GM23338 (cell line): ENCODE measurements around the gene PLCG2. TPM values are rescaled to one million over a fixed set of nuclear protein-coding genes. Genes with fewer than 3 reads are reported as not detected.

Experiments used
- ATAC-seq: fragments of 200-7000 bp; cut with Tn5 transposase; 3 replicates; pipeline ENCODE4 v1.9.1; 2020
- DNase-seq: peaks from one replicate; pipeline ENCODE4 v3.0.0-alpha.2; 2015; ENCODE audit warnings: low spot score
- H2AFZ ChIP-seq: fragments of 200-600 bp; sonication (generic); 2 replicates; pipeline ENCODE4 v1.8.0; 2016; ENCODE audit warnings: antibody characterized with exemption, mild to moderate bottlenecking, moderate library complexity
- H3F3A ChIP-seq: fragments of 200-600 bp; sonication (generic); replicated peaks from 2 replicates; pipeline ENCODE4 v1.8.0; 2017; ENCODE audit warnings: antibody characterized with exemption, mixed run types, low read depth
- H3K27ac ChIP-seq: fragments of 200-600 bp; sonication (generic); 2 replicates; pipeline ENCODE4 v1.6.1; 2016; ENCODE audit warnings: low read depth
- H3K27me3 ChIP-seq: fragments of 200-600 bp; sonication (generic); 2 replicates; pipeline ENCODE4 v1.8.0; 2016; ENCODE audit warnings: mild to moderate bottlenecking, mixed run types, moderate library complexity; ENCODE audit not compliant: insufficient read depth
- H3K36me3 ChIP-seq: fragments of 200-600 bp; sonication (generic); 2 replicates; pipeline ENCODE4 v1.8.0; 2016; ENCODE audit warnings: mild to moderate bottlenecking; ENCODE audit not compliant: insufficient read depth
- H3K4me1 ChIP-seq: fragments of 200-600 bp; sonication (generic); 2 replicates; pipeline ENCODE4 v1.8.0; 2016; ENCODE audit warnings: mild to moderate bottlenecking, moderate library complexity; ENCODE audit not compliant: insufficient read depth
- H3K4me2 ChIP-seq: fragments of 200-600 bp; sonication (generic); 2 replicates; pipeline ENCODE4 v1.7.1; 2017; ENCODE audit warnings: mixed run types
- H3K4me3 ChIP-seq: fragments of 200-600 bp; sonication (generic); 2 replicates; pipeline ENCODE4 v1.6.1; 2016; ENCODE audit warnings: mixed run types
- H3K79me2 ChIP-seq: fragments of 200-600 bp; sonication (generic); replicated peaks from 2 replicates; pipeline ENCODE4 v1.8.0; 2017; ENCODE audit warnings: mild to moderate bottlenecking; ENCODE audit not compliant: insufficient read depth
- H3K9me2 ChIP-seq: fragments of 200-600 bp; sonication (generic); 2 replicates; pipeline ENCODE4 v1.8.0; 2017; ENCODE audit not compliant: insufficient read depth
- H4K20me1 ChIP-seq: fragments of 200-600 bp; sonication (generic); replicated peaks from 2 replicates; pipeline ENCODE4 v1.8.0; 2017; ENCODE audit warnings: mild to moderate bottlenecking; ENCODE audit not compliant: insufficient read depth
- H3K27ac Mint-ChIP-seq: 2 replicates; pipeline ENCODE4 v1.8.0; 2020; ENCODE audit warnings: inconsistent platforms, mild to moderate bottlenecking, moderate library complexity, mixed read lengths
- H3K27me3 Mint-ChIP-seq: 3 replicates; pipeline ENCODE4 v1.8.0; 2022; ENCODE audit warnings: low read depth, mild to moderate bottlenecking, moderate library complexity, mixed read lengths, inconsistent platforms; ENCODE audit not compliant: insufficient read depth, poor library complexity
- H3K36me3 Mint-ChIP-seq: 3 replicates; pipeline ENCODE4 v1.8.0; 2021; ENCODE audit warnings: low read depth, mild to moderate bottlenecking, inconsistent platforms, moderate library complexity, mixed read lengths
- H3K4me1 Mint-ChIP-seq: 3 replicates; pipeline ENCODE4 v1.8.0; 2020; ENCODE audit warnings: mild to moderate bottlenecking, inconsistent platforms, mixed read lengths
- H3K4me3 Mint-ChIP-seq: 3 replicates; pipeline ENCODE4 v1.8.0; 2021; ENCODE audit warnings: moderate library complexity, mild to moderate bottlenecking, inconsistent platforms, mixed read lengths
- H3K9me3 Mint-ChIP-seq: 3 replicates; pipeline ENCODE4 v1.8.0; 2020; ENCODE audit warnings: moderate library complexity, mild to moderate bottlenecking, inconsistent platforms, mixed read lengths
- CREB1 ChIP-seq: fragments of 250-450 bp; sonication (Bioruptor Pico); IDR thresholded peaks from 2 replicates; pipeline ENCODE4 v1.5.0; 2020; ENCODE audit warnings: low read depth, mild to moderate bottlenecking, moderate library complexity
- CTCF ChIP-seq, 2 experiments: fragments of 200-600 bp in 1 of 2; sonication (generic) in 1 of 2; conservative IDR thresholded peaks; 2 replicates each; pipeline versions ENCODE4 v1.5.1 to v1.6.1; 2016 to 2017; ENCODE audit warnings: antibody characterized with exemption in 2 of 2, low read depth in 2 of 2, mild to moderate bottlenecking in 2 of 2, moderate library complexity in 1 of 2
- EZH2 ChIP-seq: fragments of 200-600 bp; sonication (generic); IDR thresholded peaks from one replicate; pipeline ENCODE4 v1.8.0; 2017; ENCODE audit warnings: antibody characterized with exemption, mild to moderate bottlenecking, low read depth; ENCODE audit not compliant: unreplicated experiment
- NANOG ChIP-seq: IDR thresholded peaks from 2 replicates; pipeline ENCODE4 v1.6.1; 2016; ENCODE audit warnings: antibody characterized with exemption, borderline replicate concordance
- POLR2AphosphoS5 ChIP-seq: IDR thresholded peaks from 2 replicates; pipeline ENCODE4 v1.6.1; 2016; ENCODE audit warnings: antibody characterized with exemption, low read depth
- STAT1 ChIP-seq: IDR thresholded peaks from one replicate; pipeline ENCODE4 v1.6.1; 2016; ENCODE audit warnings: antibody characterized with exemption; ENCODE audit not compliant: unreplicated experiment
- ZNF114 ChIP-seq: fragments of 250-450 bp; sonication (Bioruptor Pico); IDR thresholded peaks from 2 replicates; pipeline ENCODE4 v1.5.0; 2020; ENCODE audit warnings: mild to moderate bottlenecking, moderate library complexity
- ZNF331 ChIP-seq: fragments of 250-450 bp; sonication (Bioruptor Pico); IDR thresholded peaks from 2 replicates; pipeline ENCODE4 v1.5.0; 2020; ENCODE audit warnings: low read depth, mild to moderate bottlenecking, moderate library complexity
- ZNF462 ChIP-seq: fragments of 250-450 bp; sonication (Bioruptor Pico); IDR thresholded peaks from 2 replicates; pipeline ENCODE4 v1.5.0; 2020; ENCODE audit warnings: mild to moderate bottlenecking, moderate library complexity
- polyA plus RNA-seq: library from polyadenylated mRNA; unstranded; fragments of >200 nt; fragmentation: Nextera tagmentation; extraction: Ambion mirVana; gene quantifications from 2 replicates; pipeline ENCODE4 v1.2.1, GENCODE V29; 2016
- total RNA-seq: library from RNA; depleted of rRNA; stranded (reverse); fragments of >200 nt; shearing (Covaris generic); gene quantifications from 2 replicates; pipeline ENCODE4 v1.2.3, GENCODE V29; 2014

PLCG2 gene
- total and polyA plus RNA-seq, 2 experiments from 2014 or later: 2.4 to 5.9 TPM

GRCh38 chr16:81832801-81833547 lies 53.9 kb downstream of the PLCG2 start:
- no peaks in the 10 kb centered on the region for H4K20me1 ChIP-seq
- Mint-ChIP-seq H3K36me3 (no peaks in the 10 kb centered on the region), H3K27me3 (peaks cover 12% of the 10 kb centered on the region), H3K4me1 (peaks cover 24% of the 10 kb centered on the region), H3K4me3 (no peak overlapping the region), H3K27ac (peak overlapping the region; percentile 59; the same call in 1 of the 2 replicates), H3K9me3 (no peaks in the 10 kb centered on the region)
- no peaks in the 10 kb centered on the region for H3K79me2 ChIP-seq
- H3K4me3 ChIP-seq: no peak overlapping the region
- no peak for DNase-seq
- H3K36me3 ChIP-seq: no peaks in the 10 kb centered on the region
- H3K27ac ChIP-seq: no peak overlapping the region
- H2AFZ ChIP-seq: no peak overlapping the region
- TF ChIP-seq EZH2: no peak
- no peak for TF ChIP-seq CTCF (conservative IDR thresholded peaks at IDR 0.05; ENCODE audit: low read depth in 2 of 2)
- no peak for TF ChIP-seq CREB1 (CRISPR knock-in tag)
- no peak for TF ChIP-seq NANOG
- no peak for TF ChIP-seq POLR2AphosphoS5
- TF ChIP-seq ZNF462 (CRISPR knock-in tag): no peak
- no peak for TF ChIP-seq STAT1
- TF ChIP-seq ZNF331 (CRISPR knock-in tag): no peak
- no peak for TF ChIP-seq ZNF114 (CRISPR knock-in tag)
- H3K9me2 ChIP-seq: no peaks in the 10 kb centered on the region
- no peak overlapping the region for H3K4me2 ChIP-seq
- H3K27me3 ChIP-seq: no peaks in the 10 kb centered on the region
- no peak for ATAC-seq
- peaks cover 14% of the 10 kb centered on the region; the same call in 1 of the 2 replicates for H3K4me1 ChIP-seq
- H3F3A ChIP-seq: no peaks in the 10 kb centered on the region
